HG03097 (cell line): Measurements from ENCODE around the gene AXIN2.
"Not testable (repeated sequence)": the region's sequence is repeated elsewhere in the genome, so short reads cannot be mapped to it uniquely, and the experiment has no call there.

Experiments used
- ATAC-seq: cut with Tn5 transposase; IDR thresholded peaks from one replicate; pipeline ENCODE4 v1.9.1; 2021; ENCODE audit not compliant: unreplicated experiment, low FRiP score

AXIN2 gene

DNA sequence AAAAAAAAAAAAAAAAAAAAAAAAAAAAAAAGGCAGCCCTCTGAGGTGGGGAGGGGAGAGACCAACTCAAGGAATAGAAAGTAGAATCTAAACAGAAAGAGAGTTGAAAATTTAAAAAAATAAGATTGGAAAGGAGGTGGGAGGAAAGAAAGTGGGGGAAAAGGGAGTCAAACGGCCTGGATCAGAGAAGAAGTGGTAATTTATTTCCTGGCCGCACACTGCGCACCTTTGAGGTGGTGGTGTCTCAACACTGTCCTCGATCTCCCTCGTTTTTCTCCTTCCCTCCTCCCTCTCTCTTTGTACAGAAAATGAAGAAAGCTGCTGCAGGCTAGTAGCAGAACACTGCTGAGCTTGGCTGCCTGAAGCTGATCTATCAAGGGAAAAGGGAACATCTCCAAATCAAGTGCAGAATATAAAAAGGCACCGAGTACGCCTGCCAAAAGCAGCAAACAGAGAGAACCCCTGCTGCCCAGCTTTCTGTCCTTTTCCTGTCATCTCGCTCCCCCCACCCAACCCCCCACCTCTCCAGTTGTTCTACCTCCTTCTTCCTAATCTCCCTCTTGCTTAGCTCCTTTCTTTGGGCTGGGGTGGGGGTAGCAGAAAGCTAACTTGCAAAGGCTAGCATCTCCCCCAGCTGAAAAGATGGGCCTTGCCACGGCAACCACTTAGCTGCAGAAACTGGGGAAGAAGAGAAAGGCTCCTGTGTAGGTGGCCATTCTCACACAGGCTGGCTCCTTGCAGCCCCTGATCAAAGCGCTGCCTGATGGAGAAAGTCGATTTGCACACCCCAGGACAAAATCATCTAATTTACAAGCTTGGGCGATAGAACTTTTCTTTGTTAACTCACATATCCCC lies 22.5 kb downstream of the AXIN2 start:
- no peak for ATAC-seq

DNA sequence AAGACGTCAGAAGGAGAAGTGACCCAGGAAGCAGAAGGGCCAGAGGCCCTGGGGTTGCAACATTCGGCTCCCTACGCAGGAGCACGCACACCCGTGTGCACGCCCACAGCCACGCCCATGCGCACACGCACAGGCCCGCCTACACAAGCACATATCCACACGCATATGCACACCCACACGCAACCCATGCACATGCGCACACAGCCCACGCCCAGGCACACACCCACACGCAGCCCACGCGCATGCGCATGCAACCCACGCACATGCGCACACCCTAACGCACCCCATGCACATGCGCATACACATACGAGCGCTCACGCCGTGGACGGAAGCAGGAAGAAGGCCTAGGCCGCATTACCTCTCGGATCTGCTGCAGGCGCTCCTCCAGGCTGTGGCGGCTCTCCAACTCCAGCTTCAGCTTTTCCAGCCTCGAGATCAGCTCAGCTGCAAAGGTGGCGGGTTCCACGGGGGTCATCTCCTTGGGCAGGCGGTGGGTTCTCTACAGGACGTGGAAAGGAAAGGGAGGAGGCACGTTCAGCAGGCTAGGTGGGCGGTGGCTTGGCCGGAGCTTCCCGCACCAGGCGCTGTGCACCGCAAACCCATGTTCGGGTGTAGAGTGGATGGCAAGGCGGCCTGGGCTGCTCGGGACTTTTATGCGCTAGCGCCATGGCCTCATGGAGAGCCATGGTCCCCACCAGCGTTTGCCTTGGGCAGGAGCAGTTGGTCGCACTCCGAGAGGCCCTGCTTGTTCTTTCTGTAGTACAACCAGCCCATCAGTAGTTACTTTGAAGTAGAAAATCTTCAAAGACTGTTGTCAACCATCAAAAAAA lies 23.4 kb downstream of the AXIN2 start:
- no peak for ATAC-seq

DNA sequence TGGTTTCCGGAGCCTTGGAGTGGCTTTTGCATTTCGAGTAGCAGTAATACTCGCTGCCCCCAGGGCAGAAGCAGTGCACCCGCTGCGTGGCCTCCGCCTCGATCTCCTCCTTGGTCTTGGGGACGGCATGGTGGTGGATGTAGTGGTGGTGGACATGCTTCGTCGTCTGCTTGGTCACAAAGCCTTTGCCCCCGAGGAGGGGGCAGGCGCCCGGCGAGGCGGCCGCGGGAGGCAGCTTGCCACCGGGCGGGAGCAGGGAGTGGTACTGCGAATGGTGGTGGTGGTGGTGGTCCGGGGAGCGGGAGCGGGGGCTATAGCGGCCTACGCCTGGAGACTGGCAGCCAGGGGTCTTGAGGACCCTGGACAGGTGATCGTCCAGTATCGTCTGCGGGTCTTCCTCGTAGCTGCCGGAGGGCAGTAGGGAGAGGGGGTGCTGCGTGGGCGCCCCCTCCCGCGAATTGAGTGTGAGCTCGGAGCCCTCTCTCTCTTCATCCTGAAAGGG lies 24.1 kb downstream of the AXIN2 start:
- ATAC-seq, result no peak

DNA sequence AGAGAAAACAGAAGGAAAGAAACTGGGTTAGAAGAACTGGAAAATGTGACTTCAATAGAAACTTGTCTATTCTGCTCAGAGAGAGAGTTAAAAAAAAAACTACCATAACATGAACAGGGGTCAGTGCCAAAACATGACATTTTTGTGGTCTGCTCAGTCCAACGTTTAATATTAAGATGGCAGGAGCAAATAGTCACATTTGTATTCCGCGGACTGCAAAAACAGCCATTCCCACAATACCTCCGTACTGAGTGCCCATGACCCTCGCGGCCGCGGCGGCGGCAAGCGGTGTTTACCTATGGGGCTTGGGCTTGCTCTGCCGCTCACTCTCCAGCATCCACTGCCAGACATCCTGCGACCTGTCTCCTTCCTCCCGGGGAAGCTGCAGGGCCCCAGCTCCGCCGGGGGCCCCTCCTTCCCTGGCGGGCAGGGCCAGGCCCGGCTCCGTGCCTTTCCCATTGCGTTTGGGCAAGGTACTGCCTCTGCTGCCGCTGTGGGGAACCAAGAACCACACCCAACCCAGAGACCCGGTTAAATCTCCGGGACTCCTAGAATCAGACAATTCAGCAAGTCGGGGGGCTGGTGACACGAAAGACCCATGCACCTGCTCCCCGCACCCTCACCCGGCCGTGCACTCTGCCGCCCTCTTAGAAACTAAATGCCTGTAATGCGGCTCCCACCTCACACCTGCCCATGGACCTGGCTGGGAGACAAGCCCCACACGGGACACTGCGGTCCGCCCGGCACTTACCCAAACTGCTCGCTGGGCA lies 24.7 kb downstream of the AXIN2 start:
- ATAC-seq, result no peak

DNA sequence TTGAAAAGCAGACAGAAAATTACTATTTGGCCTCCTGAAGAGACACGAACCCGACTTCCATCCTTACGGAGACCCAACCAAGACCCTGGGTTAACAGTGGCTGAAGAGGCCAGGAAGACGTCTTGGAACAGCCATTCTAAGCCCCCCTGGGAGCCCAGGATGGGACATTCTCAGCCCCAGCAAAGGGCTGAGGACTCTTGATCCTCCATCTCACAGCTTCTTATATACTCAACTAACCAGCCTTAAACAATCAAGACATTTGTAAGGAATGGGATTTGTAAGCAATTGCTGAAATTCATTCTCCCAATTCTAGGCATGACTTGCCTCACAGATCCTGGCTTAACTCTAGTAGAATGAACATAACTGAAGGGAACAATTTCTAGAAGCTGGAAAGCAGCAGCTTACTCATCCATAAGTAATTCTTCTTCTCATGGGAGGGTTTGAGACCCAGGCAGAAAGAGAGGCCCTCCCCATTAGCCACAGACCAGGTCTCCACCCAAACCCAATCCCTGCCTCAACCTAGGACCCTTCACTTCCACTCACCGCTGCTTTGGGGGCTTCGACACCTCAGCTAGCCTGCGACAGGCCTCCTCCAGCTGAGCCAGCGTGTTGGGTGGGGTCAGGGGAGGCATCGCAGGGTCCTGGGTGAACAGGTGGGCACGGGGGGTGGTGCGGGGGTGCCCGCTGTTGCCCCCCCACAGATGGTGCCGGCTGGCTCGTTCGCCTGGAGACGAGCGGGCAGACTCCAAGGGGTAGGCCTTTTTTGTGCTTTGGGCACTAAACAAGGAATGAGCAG lies 25.5 kb downstream of the AXIN2 start:
- no peak for ATAC-seq

DNA sequence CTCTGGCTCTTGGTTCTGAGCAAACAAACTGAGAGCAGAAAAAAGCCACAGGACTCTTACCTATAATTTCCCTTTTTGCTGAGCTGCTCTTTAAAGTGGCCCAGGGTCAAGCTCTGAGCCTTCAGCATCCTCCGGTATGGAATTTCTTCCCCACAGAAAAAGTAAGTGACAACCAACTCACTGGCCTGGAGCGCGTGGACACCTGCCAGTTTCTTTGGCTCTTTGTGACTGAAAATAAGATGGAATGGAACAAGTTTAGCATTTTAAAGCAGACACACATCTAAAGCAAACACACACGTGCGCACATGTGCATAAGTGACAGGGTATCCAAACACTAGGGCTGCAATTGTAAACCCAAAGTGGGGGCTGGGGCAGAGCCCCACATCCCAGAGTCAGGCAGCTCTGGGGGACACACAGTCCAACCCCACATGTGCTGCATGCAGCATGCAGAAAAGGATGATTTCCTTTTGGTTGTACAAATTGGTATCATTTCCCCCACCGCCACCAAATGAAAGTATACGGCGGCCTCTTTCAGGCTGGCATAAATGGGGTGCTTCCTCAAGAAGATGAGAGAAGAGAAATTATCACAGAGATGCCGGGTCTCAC lies 27.5 kb downstream of the AXIN2 start:
- no peak for ATAC-seq

DNA sequence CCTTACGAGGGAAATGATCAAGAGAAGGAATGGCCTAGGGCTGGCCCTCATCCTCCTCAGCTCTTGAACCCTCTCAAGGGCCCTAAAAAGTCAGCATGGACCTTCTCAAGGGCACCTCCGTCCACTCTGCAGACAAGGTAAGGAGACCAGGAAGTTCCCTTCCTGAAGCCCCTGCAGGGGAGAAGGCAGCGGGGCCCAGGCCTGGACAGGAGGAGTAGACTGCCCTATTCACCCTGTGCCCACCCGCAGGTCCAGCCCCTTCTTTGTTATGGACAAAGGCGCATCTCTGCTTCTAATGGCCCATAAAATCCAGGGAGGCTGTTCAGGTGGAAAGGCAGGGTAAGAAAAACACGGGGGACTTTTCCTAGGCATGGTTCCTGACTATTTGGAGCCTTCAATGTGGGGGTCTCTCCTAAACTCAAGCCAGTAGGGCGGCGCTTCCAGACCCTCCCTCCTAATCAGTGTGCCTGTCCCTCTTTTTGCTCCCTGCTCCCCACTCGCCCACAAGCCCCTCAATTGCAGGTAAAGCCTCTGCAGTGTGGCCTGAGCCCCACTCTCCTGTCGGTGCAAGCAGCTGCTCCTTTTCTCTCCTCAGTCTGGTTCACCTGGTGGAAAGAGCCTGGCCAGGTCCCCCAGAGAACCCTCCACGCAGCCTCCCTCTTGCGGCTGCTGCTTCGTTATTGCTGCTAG lies 28.2 kb downstream of the AXIN2 start:
- ATAC-seq, result no peak

DNA sequence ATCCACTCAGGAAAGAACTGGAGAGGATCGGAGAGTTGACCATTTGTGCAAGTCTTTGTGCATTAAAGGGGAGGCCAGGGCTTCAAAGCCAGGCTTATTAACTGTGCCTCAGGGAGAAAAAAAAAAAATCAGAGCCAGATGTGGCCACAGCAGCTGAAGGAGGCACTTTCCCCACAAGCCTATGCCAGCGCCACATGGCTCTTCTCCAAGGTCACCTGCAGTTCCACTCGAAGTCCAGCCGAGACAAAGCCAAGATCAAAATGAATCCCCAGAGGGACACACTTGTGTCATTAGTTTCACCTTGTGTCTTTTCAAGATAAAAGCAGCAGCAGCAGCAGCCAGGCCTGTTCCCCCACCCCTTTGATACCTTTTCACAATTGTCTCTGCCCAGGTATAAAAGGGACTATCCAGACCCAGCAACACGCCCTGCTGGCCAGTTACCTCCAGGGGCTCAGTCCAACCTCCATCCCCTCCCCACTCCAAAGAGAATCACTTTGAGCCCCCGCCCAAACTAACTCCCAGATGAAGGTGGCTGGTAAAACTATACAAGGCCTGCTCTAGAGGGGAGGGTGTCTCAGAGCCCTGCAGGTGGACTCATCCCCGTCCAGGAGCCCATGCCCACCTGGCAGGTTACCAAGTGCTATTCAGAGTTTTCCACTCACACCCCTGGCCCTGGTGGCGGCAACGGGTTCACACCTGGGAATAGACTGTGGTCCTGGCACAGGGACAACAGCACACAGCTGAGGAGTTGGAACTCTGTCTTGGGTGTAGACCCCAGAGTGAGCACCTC lies 29.2 kb downstream of the AXIN2 start:
- ATAC-seq, result no peak

DNA sequence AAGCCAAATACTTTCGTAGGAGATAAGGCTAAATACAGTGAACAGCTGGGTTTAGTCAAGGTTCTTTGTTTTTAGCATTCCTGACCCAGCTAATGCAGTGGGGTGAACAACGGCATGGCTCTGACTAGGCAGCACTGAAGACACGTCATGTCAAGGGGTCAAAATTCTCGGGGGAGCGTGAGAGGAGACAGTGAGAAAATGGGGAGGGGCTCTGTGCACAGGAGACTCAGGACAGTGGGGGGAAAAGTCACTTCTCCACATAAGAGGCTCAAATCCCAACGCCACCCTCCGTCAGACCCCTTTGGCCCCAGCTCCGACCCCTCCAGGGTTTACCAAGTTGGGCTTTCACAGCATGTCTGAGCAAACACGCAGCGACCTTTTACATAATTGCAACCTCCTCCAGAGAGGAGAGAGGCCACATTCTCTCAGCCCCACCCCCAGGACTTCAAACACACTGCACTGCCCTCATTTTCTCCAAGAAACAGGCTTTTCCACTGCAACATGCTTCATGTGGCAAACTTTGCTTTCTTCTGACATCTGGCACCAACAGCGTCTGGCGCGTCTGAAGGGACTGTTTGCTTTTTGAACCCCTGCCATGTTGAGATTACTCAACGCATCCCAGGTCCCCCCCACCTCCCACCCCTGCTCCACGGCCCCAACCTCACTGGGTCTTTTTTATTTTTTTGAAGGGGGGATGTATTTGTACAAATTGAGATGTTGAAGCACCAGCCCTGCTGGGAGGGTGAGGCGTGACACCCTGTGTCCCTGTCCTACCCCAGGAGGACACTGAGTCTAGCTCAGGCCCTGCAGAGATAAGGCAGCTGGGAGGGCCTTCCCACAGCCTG lies 30.0 kb downstream of the AXIN2 start:
- ATAC-seq, result no peak

DNA sequence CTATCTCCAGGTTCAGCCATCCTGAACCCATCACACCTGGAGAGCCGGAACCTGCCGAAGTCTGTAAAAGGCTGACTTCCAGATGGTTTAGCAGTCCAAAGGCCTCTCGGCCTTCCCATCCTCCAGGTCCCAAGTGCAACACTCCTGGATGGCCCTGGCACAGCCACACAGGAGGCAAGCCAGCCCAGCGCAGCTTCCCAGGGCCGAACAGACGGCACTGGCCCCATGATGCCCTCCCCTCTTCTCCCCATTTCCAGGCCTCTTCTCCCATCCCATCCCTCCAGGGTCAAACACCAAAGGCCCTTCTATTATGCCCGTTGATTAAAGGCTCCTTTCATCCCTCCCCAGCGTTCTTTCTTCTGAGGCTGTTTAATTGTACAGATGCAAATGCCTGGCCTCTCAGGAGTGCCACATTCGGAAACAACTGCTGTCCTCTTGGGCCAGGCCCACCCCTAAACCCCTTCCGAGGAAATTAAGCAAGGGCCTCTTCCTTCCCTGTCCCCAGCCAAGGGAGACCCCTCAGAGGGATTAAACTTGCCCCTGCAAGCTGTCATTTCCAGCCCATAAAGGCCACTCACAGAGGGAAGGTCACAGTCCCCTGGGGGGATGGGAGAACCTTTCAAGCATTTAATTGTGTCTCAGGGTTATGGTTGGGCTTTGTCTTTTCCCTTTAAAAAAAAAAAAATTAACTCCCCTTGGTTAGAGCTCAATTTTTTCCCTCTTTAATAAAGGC lies 30.8 kb downstream of the AXIN2 start:
- no peak for ATAC-seq

DNA sequence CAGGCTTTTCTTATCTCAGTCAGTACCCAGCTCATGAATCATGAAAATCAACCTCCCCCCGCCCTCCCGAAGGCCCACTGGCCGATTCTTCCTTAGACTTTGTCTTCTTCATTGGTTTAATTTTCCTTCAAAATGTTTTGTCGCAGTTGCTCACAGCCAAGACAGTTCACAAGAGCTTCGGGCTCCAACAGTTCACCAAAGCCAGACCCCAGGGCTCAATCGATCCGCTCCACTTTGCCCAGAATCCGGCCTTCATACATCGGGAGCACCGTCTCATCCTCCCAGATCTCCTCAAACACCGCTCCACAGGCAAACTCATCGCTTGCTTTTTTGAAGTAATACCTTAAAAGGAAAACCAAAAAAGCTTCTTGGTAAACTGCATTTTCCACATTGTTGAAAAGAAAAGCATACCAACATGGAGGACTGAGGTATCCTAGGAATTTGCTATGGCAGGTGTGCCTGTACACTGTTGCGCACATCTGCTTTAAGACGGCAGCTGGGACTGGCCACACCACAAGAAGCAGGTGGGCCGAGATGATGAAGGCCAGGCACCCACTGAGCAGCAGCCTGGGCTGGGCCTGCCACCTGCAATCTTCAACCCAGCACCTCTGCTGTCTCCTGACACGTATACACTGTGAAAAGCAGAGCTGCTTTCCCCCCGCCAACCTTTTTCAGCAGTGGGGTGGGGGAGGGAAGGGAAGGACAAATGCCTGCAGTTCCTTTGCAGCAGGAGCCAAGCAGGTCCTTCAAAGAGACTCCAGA lies 31.5 kb downstream of the AXIN2 start:
- no peak for ATAC-seq

DNA sequence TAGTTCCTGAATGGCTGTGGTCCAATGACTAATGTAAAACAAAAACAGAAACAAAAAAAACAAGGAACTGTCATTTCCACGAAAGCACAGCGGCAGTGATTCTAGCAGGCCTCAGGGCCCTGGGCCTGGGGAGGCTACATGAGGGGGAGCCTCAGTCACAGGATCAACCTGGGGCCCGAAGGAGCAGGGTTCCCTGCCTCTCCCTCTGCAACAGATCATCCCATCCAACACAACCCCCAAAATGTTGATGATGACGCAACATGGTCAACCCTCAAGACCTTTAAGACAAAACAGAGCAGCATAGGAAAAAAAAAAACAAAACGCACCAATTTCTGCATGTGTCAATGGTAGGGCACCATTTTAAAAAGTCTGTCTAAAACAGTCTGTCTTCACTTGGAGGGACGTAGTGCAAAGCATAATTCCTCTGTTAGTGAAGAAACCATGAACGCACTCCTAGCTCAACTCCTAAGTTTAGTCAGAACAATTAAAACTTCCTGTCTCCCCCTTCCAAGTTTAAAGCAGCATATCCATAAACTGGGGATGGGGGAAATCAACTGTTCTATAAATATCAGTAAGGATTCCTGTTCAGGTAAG lies 32.3 kb downstream of the AXIN2 start:
- no peak for ATAC-seq

DNA sequence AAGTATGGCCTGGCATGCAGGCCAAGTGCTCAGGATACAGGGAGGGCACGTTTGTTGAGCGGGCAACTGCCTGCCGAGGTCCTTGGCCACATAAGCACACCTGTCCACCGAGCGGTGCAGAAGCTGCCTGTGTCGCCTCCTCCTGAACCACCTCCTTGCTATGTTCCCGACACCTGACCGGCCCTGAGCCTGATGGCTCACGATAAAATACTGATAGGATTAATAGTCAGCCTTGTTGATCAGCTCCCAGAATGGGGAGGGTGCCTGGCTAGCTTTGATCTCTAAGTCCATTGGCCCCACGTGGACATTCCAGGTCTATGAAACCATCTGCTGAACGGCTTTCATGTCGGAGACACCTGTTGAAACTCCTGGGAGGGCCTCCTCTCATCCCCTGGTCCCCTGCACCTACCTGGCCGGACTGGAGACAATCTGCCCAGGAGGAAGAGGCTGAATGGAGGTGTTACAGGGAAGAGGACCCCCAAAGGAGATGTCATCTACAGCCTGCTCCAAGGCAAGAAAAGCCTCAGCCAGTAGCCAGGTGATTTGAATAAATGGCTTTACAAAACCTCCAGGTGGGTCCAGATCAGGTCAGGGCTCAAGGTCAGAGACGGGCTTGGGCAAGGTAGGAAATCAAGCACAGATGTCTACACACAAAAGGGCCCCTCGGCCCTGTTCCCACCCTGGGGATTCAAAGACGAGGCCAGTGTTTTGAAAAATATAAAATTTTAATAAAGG lies 33.4 kb downstream of the AXIN2 start:
- no peak for ATAC-seq

DNA sequence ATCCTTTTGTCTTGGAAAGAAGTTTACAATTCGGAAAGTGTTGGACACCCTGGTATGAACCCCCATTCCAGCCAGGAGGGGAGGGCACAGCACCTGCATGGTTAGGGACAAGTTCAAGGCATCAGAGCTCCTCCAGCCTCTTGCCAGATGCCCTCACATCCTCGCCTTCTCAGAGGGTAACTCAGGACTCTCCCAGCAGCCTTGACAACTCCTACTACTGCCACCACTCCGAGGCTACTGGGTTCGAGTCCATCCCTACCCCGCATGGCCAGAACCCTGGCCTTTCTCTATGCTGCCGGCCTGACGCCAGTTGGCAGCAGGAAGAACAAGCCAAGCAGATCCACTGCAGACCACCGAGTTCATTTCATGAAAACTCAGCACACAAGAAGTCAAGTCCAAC lies 34.1 kb downstream of the AXIN2 start:
- ATAC-seq, result no peak

DNA sequence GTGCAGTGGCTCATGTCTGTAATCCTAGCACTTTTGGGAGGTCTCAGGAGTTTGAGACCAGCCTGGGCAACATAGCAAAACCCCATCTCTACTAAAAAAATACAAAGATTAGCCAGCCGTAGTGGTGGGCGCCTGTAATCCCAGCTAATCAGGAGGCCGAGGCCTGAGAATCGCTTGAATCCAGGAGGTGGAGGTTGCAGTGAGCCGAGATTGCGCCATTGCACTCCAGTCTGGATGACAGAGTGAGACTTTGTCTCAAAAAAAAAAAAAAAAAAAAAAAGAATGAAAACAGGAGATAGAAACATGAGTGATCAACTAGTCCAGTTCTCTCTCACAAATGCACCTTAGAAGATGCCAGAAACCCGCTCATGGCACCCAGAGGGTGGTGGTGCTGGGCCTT lies 34.6 kb downstream of the AXIN2 start:
- ATAC-seq, result not testable (repeated sequence)
